Spinal cord (tissue), 10 donors: Measurements from ENCODE around the gene SAP130. TPM values are rescaled to one million over a fixed set of nuclear protein-coding genes. Genes with fewer than 3 reads are reported as not detected.

Source experiments
- DNase-seq, 6 donors: peaks; one replicate each; pipeline versions ENCODE4 v3.0.0 to v3.0.0-alpha.2; 2013 to 2015; ENCODE audit warnings: low spot score in 6 of 6, low read depth in 4 of 6
- H3K27ac ChIP-seq: one replicate; pipeline ENCODE4 v1.5.1; 2013; ENCODE audit warnings: low read depth, low read length, control low read depth
- H3K27me3 ChIP-seq: one replicate; pipeline ENCODE4 v1.6.1; 2013; ENCODE audit warnings: low read length; ENCODE audit not compliant: control insufficient read depth, insufficient read depth
- H3K36me3 ChIP-seq: one replicate; pipeline ENCODE4 v1.6.1; 2013; ENCODE audit warnings: low read length; ENCODE audit not compliant: control insufficient read depth, insufficient read depth
- H3K4me1 ChIP-seq: one replicate; pipeline ENCODE4 v1.6.1; 2013; ENCODE audit warnings: low read length; ENCODE audit not compliant: control insufficient read depth, insufficient read depth
- H3K4me3 ChIP-seq: one replicate; pipeline ENCODE4 v1.5.1; 2013; ENCODE audit warnings: low read depth, low read length, control low read depth
- H3K9me3 ChIP-seq: one replicate; pipeline ENCODE4 v1.6.1; 2013; ENCODE audit warnings: low read length; ENCODE audit not compliant: control insufficient read depth, insufficient read depth
- WGBS: methylation state at CpG from one replicate; pipeline ENCODE4 v1.1.5; 2013; ENCODE audit warnings: missing lambda C conversion rate; ENCODE audit not compliant: insufficient coverage; 5-methylcytosine and 5-hydroxymethylcytosine counted together
- polyA plus RNA-seq, 2 donors: library from polyadenylated mRNA; unstranded; fragments of 120-200 nt; gene quantifications; one replicate each; pipeline ENCODE4 v1.2.1, GENCODE V29; 2013; ENCODE audit not compliant: insufficient read length in 2 of 2
- total RNA-seq, 2 donors: library from RNA; depleted of rRNA in 1 of 2; stranded (reverse); fragments of 120-200 nt in 1 of 2; fragments of >200 nt in 1 of 2; gene quantifications; one replicate each; pipeline versions ENCODE4 v1.2.3 to v1.2.4, GENCODE V29; 2013 to 2014
- donor health status: healthy.

SAP130 gene
- total and polyA plus RNA-seq, 4 donors = 6.8 to 32.4 (median 21.1) TPM

DNA sequence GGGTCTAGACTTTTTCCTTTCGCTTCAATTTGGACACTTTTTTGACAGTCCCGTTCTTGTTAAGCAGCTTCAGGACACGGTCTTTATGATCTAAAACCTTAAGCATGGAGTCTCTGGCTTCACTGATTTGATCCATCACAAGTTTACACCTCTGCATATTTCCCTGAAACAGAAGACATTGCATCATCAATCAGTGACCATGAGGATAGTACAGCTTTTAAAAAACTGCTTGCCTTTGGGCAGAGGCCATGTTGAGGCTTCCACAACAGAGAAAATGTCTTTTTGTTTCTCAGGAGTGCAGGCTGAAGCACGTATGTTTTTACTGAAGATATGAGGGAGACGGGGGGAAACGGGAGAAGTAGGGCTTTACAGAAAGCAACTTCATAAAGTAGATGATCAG, 85.9 kb downstream of the SAP130 start:
- no peaks in the 10 kb centered on the region for H3K4me1 ChIP-seq
- no peak overlapping the region for H3K4me3 ChIP-seq
- H3K27me3 ChIP-seq = no peaks in the 10 kb centered on the region
- H3K9me3 ChIP-seq = no peaks in the 10 kb centered on the region
- no peak for DNase-seq
- no peak overlapping the region for H3K27ac ChIP-seq
- 90% methylated on average over 6 of the region's 6 CpGs for WGBS
- H3K36me3 ChIP-seq = peaks cover 35% of the 10 kb centered on the region

- H3K36me3 ChIP-seq = peaks cover 35% of the 10 kb centered on the region
- DNase-seq = no peak
- no peaks in the 10 kb centered on the region for H3K4me1 ChIP-seq
- WGBS = 87% methylated on average over 8 of the region's 9 CpGs
- H3K27ac ChIP-seq = no peak overlapping the region
- no peaks in the 10 kb centered on the region for H3K9me3 ChIP-seq
- no peak overlapping the region for H3K4me3 ChIP-seq
- H3K27me3 ChIP-seq = no peaks in the 10 kb centered on the region
Measured at GRCh38 chr2:127941461-127941860, 86.4 kb downstream of the SAP130 start.

DNA sequence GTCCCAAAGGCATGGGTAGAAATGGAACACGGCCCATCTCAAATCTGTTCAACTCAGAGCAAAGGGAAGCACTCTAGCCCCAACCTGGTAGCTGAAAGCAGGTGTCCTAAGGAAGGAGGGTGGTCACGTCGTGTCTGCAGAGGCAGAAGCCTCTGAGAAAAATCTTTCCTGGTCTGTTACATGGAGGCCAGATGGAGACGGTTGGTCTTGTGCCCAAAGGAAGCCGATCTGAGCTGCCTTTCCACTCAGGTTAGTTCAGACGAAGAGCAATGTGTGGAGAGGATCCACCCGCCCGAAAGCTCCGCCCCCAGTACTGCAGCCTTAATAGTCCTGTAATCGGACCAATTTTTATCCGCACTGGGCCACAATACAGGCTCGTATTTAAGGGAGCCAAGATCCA, 87.2 kb downstream of the SAP130 start:
- no peak overlapping the region for H3K4me3 ChIP-seq
- peaks cover 29% of the 10 kb centered on the region for H3K36me3 ChIP-seq
- no peak overlapping the region for H3K27ac ChIP-seq
- H3K4me1 ChIP-seq = no peaks in the 10 kb centered on the region
- H3K9me3 ChIP-seq = no peaks in the 10 kb centered on the region
- WGBS = 90% methylated on average over 12 of the region's 12 CpGs
- H3K27me3 ChIP-seq = no peaks in the 10 kb centered on the region
- DNase-seq = no peak

- no peak overlapping the region for H3K4me3 ChIP-seq
- H3K27me3 ChIP-seq = no peaks in the 10 kb centered on the region
- no peaks in the 10 kb centered on the region for H3K9me3 ChIP-seq
- WGBS = no CpG with 5 or more reads among the region's 6 CpGs
- no peaks in the 10 kb centered on the region for H3K4me1 ChIP-seq
- H3K36me3 ChIP-seq = peaks cover under 1% of the 10 kb centered on the region
- DNase-seq = no peak
- H3K27ac ChIP-seq = no peak overlapping the region
Measured at GRCh38 chr2:127935337-127935736, 92.5 kb downstream of the SAP130 start.

DNA sequence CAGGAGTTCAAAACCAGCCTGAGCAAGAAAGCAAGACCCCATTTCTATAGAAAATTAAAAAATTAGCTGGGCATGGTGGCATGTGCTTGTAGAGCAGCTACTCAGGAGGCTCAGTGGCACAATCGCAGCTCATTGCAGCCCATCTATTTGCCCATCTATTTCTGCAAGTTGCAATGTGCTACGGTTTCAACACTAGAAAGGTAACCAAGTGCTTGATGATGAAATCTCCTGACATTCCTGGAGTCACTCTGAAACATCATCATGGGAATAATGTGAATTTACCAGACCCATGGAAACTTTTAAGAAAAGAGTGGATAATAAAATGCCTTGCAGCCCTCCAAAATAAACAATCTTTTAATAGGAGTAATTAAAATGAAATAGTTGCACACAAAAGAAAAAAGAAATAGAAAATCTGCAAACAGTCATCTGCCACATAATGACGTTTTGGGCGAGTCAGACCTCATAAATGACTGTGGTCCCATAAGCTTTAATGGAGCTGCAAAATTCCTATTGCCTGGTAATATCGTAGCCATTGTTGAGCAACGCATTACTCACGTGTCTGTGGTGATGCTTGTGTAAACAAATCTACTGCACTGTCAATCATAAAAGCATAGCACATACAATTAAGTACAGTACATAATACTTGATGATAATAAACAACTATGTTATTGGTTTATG, 95.5 kb downstream of the SAP130 start:
- no peak overlapping the region for H3K4me3 ChIP-seq
- H3K9me3 ChIP-seq = no peaks in the 10 kb centered on the region
- H3K36me3 ChIP-seq = no peaks in the 10 kb centered on the region
- DNase-seq = no peak
- no peaks in the 10 kb centered on the region for H3K27me3 ChIP-seq
- no peak overlapping the region for H3K27ac ChIP-seq
- no CpG with 5 or more reads among the region's 7 CpGs for WGBS
- no peaks in the 10 kb centered on the region for H3K4me1 ChIP-seq

GRCh38 chr2:127929449-127929848, 98.4 kb downstream of the SAP130 start:
- Histone ChIP-seq H3K27me3 (no peaks in the 10 kb centered on the region), H3K4me3 (no peak overlapping the region), H3K4me1 (no peaks in the 10 kb centered on the region), H3K36me3 (no peaks in the 10 kb centered on the region), H3K9me3 (no peaks in the 10 kb centered on the region), H3K27ac (no peak overlapping the region)
- DNase-seq = no peak
- 100% methylated on average over 1 of the region's 1 CpG for WGBS

GRCh38 chr2:127927384-127927783, 100.5 kb downstream of the SAP130 start:
- Histone ChIP-seq H3K9me3 (no peaks in the 10 kb centered on the region), H3K4me3 (no peak overlapping the region), H3K27me3 (no peaks in the 10 kb centered on the region), H3K36me3 (no peaks in the 10 kb centered on the region), H3K27ac (no peak overlapping the region), H3K4me1 (no peaks in the 10 kb centered on the region)
- DNase-seq = no peak
- no CpG with 5 or more reads among the region's 3 CpGs for WGBS

DNA sequence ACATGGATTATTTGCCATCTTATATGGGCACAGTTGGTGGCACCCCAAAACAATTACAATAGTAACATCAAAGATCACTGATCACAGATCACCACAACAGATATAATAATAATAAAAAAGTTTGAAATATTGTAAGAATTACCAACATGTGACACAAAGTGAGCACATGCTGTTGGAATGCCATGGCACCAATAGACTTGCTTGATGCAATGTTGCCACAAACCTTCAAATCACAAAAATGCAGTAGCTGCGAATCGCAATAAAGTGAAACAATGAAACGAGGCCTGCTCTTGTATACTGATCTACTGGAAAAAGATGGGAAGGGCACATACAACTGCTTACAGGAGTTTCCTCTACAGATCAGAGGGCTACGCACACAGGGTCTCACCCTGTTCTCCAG, 109.9 kb downstream of the SAP130 start:
- Histone ChIP-seq H3K27me3 (no peaks in the 10 kb centered on the region), H3K27ac (no peak overlapping the region), H3K4me1 (no peaks in the 10 kb centered on the region), H3K9me3 (no peaks in the 10 kb centered on the region), H3K4me3 (no peak overlapping the region), H3K36me3 (no peaks in the 10 kb centered on the region)
- DNase-seq = no peak
- 93% methylated on average over 4 of the region's 4 CpGs for WGBS

GRCh38 chr2:127913808-127914457, 113.9 kb downstream of the SAP130 start:
- Histone ChIP-seq H3K27me3 (no peaks in the 10 kb centered on the region), H3K36me3 (no peaks in the 10 kb centered on the region), H3K4me3 (no peak overlapping the region), H3K27ac (no peak overlapping the region), H3K4me1 (no peaks in the 10 kb centered on the region), H3K9me3 (no peaks in the 10 kb centered on the region)
- 92% methylated on average over 4 of the region's 8 CpGs for WGBS
- no peak for DNase-seq

DNA sequence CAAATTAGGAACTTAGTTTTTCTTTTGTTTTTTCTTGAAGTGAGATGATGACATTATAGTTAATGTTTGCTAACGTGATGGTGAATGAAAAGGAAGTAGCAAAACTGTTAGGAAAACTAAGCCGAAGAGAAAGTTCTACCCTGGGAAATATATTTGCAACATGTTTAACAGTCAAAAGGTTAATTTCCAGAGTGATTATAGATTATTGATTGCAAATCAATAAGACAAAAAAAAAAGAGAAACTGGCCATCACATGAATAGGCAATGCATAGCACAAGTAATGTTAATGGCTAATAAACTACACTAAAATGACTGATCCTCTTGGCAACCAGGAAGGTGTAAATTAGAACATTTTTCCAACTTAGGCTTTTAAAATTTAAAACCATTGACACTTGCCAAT, 116.1 kb downstream of the SAP130 start:
- Histone ChIP-seq H3K36me3 (no peaks in the 10 kb centered on the region), H3K4me1 (no peaks in the 10 kb centered on the region), H3K4me3 (no peak overlapping the region), H3K27me3 (no peaks in the 10 kb centered on the region), H3K9me3 (no peaks in the 10 kb centered on the region), H3K27ac (no peak overlapping the region)
- WGBS = no CpG with 5 or more reads among the region's 2 CpGs
- no peak for DNase-seq
